ENCODE results near the gene MMP12.
"Not testable (repeated sequence)": the region's sequence is repeated elsewhere in the genome, so short reads cannot be mapped to it uniquely, and the experiment has no call there.

The MMP12 gene

DNA sequence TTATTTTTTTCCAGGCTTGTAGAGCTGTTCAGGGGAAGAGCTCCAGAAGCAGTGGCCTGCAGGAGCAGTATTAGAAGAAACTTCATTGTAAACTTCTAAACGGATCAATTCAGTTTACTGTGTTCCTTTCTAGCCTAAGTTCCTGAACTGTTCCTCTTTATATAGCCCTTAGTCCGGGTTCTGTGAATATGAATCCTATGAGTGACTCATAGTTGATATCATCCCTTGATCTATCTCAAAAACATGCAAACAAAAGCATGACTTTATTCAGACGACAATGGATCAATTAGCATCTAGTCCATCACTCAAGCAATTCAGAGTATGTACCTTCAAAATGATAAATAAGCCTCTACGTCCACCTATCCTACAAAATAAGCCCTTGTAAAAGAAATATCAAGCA, at the start of gene MMP12:
Gene MMP12, minus strand, starts transcription at position 131 of the 400 bp plus-strand sequence. Its CDS starts 45 bp downstream, at position 86.
- DNase-seq = no peak

GRCh38 chr11:102921587-102922220, 46.9 kb upstream of the MMP12 start:
- DNase-seq = no peak

DNA sequence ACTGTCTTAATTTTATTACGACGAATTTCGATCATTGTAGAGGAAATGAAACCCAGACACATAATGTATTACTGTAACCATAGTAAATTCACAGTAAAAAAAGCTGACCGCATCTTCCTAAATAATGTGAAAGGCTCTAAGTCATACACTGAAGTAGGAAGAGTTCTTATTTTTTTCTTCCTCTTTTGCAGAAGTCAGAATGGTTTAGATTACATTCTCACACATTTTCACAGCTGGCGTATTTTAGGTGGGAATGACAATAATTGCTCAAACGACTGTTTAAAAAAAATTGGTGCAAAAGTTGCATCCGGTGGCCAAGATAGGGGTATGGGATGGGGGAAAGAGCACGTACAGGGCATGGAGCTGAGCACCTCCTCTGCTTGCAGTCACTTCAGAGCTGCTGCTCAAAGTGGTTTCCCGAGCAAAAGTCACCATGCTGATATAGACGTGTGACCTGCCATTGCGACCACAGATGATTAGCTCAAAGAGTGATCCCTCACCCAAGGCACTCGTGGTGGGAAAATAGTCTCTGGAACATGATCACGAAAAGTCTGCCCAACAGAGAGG, 45.4 kb upstream of the MMP12 start:
- peak; percentile 17 for DNase-seq

DNA sequence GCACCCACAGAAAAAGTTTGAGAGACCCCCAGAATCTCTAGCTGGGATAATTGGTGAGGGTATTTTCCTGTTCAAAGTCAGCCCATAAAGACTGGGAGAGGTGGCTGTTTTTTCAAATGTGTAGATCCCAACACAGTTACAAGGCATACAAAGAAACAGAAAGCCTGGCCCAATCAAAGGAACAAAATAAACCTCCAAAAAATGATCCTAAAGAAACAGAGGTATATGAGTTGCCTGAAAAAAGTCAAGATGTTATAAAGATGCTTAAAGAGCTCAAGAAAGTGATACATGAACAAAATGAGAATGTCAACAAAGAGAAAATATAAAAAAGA, 40.2 kb upstream of the MMP12 start:
- no peak for DNase-seq

DNA sequence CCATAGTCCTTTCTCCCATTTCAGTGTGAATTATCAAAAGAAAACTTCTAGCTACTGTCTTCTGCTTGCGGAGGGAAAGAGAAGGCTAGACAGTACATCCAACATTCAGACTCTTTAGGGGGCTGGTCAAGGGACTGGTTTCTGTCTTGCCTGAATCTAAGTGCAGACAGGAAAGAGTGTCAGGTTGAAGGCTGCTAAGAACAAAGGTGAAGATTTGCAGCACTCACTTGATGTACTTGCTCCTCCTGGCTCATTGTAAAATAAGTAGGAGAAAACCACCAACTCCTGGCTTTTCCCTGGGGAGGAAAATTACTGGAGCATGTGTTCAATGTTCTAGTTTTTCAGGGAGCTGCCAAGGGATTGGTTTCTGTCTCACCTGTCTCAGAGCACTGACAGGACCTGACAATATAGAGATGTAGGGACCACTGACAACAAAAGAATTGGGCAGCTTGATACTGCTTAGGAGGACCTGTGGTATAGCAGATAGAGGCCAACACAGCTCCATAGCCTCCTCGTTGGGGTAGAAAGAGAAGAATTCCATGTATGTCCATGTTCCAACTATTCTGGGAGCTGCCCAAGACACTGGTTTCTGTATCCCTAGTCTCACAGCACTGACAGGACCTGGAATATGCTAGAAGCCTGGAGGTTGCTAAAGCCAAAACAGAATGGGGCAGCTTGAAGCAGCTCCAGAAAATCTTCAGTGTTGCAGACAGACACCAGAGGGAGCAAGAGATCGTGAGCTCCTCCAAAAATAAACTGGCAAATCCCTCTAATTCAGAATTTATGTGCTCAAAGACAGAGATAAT, 39.7 kb upstream of the MMP12 start:
- DNase-seq = no peak

- DNase-seq = no peak
Measured at GRCh38 chr11:102912482-102912830, 37.7 kb upstream of the MMP12 start.

DNA sequence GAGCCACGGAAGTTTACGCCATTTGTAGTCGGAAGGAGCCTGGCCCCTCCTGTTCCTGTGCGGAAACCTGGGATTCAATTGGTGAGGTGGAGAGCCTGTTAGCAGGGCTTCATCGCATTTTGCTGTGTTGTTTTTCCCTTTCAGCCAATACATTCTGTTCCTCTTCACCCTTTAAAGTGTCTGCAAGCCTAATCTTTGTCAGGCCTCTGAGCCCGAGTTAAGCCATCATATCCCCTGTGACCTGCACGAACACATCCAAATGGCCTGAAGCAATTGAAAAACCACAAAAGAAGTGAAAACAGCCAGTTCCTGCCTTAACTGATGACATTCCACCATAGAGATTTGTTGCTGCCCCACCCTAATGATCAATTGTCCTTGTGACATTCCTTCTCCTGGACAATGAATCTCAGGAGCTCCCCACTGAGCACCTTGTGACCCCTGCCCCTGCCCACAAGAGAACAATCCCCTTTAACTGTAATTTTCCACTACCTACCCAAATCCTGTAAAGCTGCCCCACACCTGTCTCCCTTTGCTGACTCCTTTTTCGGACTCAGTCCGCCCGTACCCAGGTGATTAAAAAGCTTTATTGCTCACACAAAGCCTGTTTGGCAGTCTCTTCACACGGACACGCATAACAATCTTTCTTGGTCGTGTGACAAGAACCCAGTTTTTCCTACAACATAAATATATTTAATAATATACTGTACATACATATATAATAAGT, 37.1 kb upstream of the MMP12 start:
- DNase-seq = no peak

GRCh38 chr11:102905848-102906247, 31.1 kb upstream of the MMP12 start:
- DNase-seq = not testable (repeated sequence)

GRCh38 chr11:102903895-102904294, 29.1 kb upstream of the MMP12 start:
- not testable (repeated sequence) for DNase-seq

- DNase-seq = no peak
Measured at GRCh38 chr11:102900346-102900745, 25.6 kb upstream of the MMP12 start.

DNA sequence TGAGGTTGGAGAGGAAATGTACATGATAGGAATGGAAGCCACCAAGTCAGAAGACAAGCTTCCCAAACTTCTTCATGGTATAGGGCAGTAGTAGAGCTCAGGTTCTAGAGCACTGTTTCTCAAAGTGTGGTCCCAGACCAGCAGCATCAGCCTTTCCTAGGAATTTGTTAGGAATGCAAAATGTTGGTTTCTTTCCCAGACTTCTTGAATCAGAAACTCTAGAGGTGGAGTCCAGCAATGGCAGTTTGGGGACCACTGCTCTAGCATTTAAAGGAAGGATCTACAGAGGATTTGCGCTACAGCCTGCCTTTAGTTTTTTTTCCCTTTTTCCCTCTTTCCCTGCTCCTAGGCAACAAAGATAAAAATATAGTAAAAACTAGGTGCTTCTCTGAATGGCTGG, 17.0 kb upstream of the MMP12 start:
- DNase-seq = no peak

DNA sequence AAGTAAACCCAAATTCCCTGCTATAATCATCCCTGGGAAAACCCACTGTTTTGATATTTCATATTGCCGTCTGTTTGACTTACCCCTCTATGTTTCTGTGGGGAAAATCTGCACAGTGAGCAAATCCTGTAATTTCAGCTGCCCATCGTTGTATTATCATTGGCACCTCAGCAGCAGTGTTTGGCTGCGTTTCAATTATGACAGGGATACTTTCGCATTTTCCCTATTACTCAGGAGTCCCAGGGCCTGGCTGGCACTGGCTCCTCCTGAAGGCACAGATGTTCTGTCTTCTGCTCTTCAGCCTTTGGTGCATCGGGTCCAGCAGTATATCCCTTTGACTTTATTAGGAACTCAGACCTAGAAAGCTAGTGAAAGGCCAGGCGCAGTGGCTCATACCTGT, 12.2 kb upstream of the MMP12 start:
- no peak for DNase-seq

- DNase-seq = no peak
Measured at GRCh38 chr11:102883141-102883540, 8.4 kb upstream of the MMP12 start.

GRCh38 chr11:102882389-102883024, 7.7 kb upstream of the MMP12 start:
- peak; percentile 12 for DNase-seq

- DNase-seq = peak; percentile 1
Measured at GRCh38 chr11:102879801-102880200, 5.0 kb upstream of the MMP12 start.

DNA sequence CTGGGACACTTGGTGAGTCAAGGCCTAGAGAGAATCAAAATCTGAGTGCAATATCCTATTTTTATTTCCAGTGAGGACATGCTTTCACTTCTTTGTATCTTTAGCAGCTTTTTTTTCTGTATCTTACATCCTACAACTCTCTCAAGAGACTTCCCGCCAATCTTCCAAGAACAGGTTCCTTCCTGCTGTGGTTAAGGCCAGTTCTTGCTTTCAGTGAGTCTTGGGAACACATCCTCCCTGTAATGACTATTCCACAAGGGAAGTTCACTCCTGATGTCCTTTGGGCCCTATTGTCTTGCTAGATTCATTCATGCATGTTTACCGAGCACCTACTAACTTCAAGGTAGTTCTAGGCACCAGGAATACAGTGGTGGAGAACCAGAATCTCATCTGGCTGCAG, 3.8 kb upstream of the MMP12 start:
- DNase-seq = no peak

DNA sequence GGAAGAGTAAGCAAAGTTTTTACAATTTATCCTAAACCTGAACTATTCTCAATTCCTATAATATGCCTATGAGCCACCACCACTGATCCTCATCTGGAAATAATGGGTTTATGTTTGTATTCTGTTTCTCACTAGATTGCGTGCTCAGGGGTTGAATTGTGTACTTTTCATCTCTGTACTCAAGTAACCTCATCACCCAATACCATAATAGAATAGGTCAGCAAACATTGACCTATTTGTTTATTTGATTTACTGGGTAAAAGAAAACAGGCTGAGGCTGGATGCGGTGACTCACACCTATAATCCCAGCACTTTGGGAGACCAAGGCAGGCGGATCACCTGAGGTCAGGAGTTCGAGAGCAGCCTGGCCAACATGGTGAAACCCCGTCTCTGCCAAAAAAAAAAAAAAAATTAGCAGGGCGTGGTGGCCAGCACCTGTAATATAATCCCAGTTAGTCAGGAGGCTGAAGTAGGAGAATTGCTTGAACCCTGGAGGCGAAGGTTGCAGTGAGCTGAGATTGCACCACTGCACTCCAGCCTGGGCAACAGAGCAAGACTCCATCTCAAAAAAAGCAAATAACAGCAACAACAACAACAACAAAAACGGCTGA, 5.3 kb downstream of the MMP12 start:
- DNase-seq = not testable (repeated sequence)

DNA sequence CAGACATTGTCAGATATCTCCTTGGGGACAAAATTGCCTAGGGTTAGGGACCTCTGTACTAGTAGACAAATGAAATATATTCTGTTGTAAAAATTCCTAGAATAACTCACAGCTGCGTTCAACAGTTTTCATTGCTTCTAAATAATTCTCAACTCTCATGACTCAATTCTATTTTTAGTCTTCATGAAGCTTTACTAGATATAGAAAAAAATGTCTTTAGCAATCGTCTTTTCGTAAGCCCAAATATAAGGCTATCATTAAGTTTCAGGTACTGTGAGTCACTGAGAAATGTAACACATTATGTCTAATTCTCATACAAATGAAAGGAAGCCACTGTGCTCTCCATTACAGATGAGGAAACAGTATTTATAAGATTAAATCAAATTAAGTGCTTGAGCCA, 6.4 kb downstream of the MMP12 start:
- no peak for DNase-seq

DNA sequence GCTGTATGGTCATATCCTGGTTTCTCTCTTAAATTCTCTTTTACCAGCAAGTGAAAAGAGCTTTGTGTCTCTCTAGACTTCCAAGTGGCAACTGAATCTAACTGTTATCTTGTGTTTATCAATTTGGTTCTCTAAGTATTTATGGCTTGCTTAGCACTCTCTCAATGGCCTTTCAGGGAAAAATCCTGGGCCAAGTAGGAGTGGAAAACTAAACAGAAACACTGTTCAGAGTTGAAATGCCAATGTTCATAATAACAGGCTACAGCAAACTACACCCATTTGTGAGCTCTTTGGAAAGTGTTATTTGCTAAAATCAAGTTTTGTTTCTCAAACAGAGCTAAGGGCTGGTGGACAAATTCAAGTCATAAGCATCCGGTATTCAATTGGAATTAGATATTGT, 10.1 kb downstream of the MMP12 start:
- no peak for DNase-seq

GRCh38 chr11:102853956-102854355, 20.8 kb downstream of the MMP12 start:
- DNase-seq = no peak

DNA sequence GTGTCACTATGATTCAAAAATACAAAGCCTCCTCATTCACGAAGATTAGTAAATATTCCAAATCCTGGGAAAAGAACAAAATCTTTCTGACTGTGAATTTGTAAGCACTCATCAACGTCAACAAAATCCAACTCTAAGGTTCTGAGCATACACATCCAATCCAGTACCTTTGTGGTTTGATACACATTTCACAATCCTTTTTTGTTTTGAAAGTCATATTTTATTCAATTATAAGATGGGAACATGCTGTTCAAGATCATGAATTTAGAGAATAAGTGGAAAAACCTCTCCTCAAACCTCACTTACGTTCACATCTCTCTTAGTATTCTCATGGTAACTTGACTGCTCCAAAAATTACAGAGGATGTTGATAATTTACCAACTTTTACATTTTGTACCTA, 21.7 kb downstream of the MMP12 start:
- DNase-seq = no peak

GRCh38 chr11:102850973-102851745, 23.6 kb downstream of the MMP12 start:
- no peak for DNase-seq

All from CD4-positive, alpha-beta T cell treated with Interleukin-21 for 1 hour (primary cell).